ENCODE measurements around the gene STAP2.

DNA sequence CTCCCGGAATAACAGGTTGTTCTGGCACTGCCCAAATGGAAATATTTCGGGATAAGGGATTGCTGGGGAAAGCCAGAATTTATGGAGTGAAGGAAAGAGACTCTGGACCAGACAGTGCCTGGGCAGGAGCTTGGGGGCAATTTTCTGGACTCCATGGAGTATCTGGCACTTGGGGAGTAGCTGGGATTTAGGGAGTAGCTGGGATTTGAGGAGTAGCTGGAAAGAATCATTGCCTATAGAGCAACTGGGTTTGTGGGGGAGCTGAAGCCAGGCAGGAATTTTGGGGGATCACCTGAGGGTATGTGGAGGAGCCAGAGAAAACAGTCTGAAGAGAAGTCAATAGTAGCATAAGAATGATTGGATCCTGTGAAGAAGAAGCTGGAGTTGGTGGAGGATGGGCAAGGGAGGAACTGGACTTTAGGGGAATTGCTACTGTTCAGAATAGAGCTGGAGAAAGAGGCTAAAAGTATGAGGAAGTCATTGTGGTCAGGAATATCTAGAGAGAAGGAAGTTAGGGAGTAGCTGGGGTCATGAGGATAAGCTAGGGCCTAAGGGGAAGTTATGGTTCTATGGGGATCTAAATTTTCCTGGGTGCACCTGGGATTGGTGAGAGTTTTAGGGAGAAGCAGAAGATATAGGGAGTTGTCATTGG lies 19.4 kb downstream of the STAP2 start:
- no peak for TF ChIP-seq CTCF (IDR thresholded peaks at IDR 0.05)
- no peak for TF ChIP-seq EZH2 (IDR thresholded peaks at IDR 0.05)

Measured in neural progenitor cell (in vitro differentiated cells).